ENCODE measurements around the gene DCAF4L1.

DNA sequence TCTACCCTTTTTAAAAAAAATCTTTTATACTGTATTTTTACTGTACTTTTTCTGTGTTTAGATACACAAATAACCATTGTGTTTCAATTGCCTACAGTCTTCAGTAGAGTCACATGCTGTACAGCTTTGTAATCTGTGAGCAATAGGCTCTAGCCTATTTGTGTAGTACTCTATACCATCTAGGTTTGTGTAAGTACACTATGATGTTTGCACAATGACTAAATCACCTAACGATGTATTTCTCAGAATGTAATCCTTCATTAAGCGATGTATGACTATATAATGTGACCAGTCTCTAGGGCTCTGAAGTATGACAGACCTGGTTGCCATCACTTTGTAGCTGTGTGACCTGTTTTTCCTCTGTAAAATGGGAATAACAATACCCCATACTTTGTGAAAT is 14.2 kb upstream of the DCAF4L1 start:
- TF ChIP-seq BHLHE40 (IDR thresholded peaks at IDR 0.05; ENCODE audit: borderline replicate concordance) (no peak), CTBP1 (IDR thresholded peaks at IDR 0.05; ENCODE audit: borderline replicate concordance) (no peak), SP1 (IDR thresholded peaks at IDR 0.05) (no peak), TARDBP (IDR thresholded peaks at IDR 0.05) (no peak)
- TF ChIP-seq, protein P1, sequence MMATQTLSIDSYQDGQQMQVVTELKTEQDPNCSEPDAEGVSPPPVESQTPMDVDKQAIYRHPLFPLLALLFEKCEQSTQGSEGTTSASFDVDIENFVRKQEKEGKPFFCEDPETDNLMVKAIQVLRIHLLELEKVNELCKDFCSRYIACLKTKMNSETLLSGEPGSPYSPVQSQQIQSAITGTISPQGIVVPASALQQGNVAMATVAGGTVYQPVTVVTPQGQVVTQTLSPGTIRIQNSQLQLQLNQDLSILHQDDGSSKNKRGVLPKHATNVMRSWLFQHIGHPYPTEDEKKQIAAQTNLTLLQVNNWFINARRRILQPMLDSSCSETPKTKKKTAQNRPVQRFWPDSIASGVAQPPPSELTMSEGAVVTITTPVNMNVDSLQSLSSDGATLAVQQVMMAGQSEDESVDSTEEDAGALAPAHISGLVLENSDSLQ (IDR thresholded peaks at IDR 0.05): no peak

All from HEK293T (cell line).